Activated T-helper 17 cell treated with anti-CD3 and anti-CD28 coated beads, Interleukin-2, amount 50 U/mL, for 72 hours (primary cell): ENCODE measurements around the gene GPR107. TPM values are rescaled to one million over a fixed set of nuclear protein-coding genes. Genes with fewer than 3 reads are reported as not detected.

Experiments used
- ATAC-seq: fragments of 150-1000 bp; cut with Tn5 transposase; replicated peaks from 2 replicates; pipeline ENCODE4 v1.10.0; 2021; ENCODE audit warnings: mild to moderate bottlenecking, moderate library complexity
- H3K27ac Mint-ChIP-seq: one replicate; pipeline ENCODE4 v1.8.0; 2022; ENCODE audit warnings: mixed read lengths
- H3K27me3 Mint-ChIP-seq: one replicate; pipeline ENCODE4 v1.8.0; 2022; ENCODE audit warnings: mixed read lengths
- H3K36me3 Mint-ChIP-seq: one replicate; pipeline ENCODE4 v1.8.0; 2022; ENCODE audit warnings: low read depth, mild to moderate bottlenecking, mixed read lengths
- H3K4me1 Mint-ChIP-seq: one replicate; pipeline ENCODE4 v1.8.0; 2022; ENCODE audit warnings: mixed read lengths
- H3K4me3 Mint-ChIP-seq: one replicate; pipeline ENCODE4 v1.8.0; 2022; ENCODE audit warnings: mild to moderate bottlenecking, mixed read lengths
- H3K9me3 Mint-ChIP-seq: one replicate; pipeline ENCODE4 v1.8.0; 2022; ENCODE audit warnings: mixed read lengths
- total RNA-seq, 2 donors: library from RNA; stranded (reverse); gene quantifications; one replicate each; pipeline ENCODE4 v1.2.3, GENCODE V29; 2022

GPR107 gene
- total RNA-seq, 2 donors from 2014 or later: 28.1 to 32.6 TPM

DNA sequence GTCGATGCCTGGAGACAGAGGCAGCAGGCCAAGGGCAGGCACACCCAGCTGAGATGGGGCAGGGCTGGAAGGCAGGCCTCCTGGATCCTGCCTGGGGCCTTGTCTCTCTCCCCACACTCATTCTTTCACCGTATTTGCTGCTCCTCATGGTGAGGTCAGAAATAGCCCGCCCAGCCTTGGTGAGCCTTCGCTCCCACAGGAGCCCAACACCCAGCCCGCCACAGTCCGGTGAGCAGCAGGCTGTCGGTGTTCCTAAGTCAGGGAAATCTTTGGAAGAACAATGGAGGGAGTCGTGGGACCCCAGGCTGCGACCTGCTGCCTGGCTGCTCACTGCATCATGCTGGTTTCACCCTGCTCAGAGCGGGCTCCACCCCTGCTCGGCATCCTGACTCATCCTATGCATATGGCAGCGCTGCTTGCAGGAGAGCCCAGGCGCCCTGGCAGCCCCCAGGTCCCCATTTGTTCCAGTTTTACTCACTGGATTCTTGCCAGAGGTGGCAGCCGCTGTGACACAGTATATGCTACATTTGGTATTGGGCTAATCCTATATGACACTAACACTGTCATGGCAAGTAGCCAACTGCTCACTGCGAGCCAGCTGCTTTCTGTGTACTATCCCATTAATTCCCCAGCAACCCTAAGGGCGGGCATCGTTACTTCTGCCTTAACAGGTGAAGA is 65.3 kb downstream of the GPR107 start:
- Mint-ChIP-seq H3K4me1 (no peaks in the 10 kb centered on the region), H3K4me3 (no peak overlapping the region), H3K27ac (no peak overlapping the region), H3K36me3 (peaks cover 66% of the 10 kb centered on the region), H3K27me3 (no peaks in the 10 kb centered on the region), H3K9me3 (no peaks in the 10 kb centered on the region)
- no peak for ATAC-seq

DNA sequence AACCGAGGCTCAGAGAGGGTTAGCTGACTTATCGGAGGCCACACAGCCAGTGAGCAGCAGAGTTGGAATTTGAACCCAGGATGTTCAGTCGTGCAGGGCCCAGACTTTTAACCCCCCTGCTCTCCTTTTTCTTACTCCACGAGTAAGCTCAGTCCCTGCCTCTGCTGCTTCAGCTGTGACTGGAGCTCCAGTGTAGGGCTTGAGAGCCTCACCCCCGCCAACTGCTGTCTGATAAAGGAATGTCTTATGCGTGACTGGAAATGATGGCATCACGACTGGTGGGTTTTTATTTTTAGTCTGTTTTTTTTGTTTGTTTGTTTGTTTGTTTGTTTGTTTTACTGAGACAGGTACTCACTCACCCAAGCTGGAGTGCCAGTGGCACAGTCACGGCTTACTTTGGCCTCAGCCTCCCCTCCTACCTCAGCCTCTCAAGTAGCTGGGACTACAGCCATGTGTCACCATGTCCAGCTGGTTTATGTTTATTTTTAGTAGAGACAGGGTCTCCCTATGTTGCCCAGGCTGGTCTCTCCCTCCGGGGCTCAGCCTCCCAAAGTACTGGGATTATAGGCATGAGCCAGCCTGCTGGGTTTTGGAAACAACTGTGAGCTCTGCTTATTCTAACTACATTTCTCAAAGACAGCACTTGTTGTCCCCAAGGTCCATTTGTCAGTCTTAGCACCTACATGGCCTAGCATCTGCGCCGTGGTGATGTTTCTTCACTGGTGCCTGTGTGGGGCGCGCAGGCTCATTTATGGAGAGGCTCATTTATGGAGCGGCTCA is 66.0 kb downstream of the GPR107 start:
- Mint-ChIP-seq H3K36me3 (peaks cover 69% of the 10 kb centered on the region), H3K27me3 (no peaks in the 10 kb centered on the region), H3K27ac (peak overlapping the region; percentile 25), H3K9me3 (no peaks in the 10 kb centered on the region), H3K4me1 (no peaks in the 10 kb centered on the region), H3K4me3 (no peak overlapping the region)
- ATAC-seq: no peak

DNA sequence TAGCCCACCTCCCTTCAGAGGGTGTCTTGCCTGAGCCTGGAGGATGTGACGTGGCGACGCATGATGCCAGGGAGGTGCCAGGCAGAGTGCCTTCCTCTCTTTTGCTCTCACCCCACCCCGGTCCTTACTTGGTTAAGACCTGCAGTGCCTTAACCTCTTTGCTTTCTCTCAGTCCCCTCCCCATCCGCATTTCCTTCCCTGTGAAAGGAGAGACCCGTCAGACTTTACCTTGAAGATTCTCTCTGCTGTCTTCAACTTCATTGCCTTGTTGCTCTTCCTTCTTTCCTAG is 66.5 kb downstream of the GPR107 start:
- Mint-ChIP-seq H3K9me3 (no peaks in the 10 kb centered on the region), H3K4me3 (no peak overlapping the region), H3K27me3 (no peaks in the 10 kb centered on the region), H3K4me1 (no peaks in the 10 kb centered on the region), H3K27ac (peak overlapping the region; percentile 25), H3K36me3 (peaks cover 67% of the 10 kb centered on the region)
- no peak for ATAC-seq

- no peaks in the 10 kb centered on the region for H3K4me1 Mint-ChIP-seq
- H3K36me3 Mint-ChIP-seq: peaks cover 61% of the 10 kb centered on the region
- no peaks in the 10 kb centered on the region for H3K9me3 Mint-ChIP-seq
- no peak overlapping the region for H3K4me3 Mint-ChIP-seq
- H3K27ac Mint-ChIP-seq: peak overlapping the region; percentile 25
- ATAC-seq: no peak
- no peaks in the 10 kb centered on the region for H3K27me3 Mint-ChIP-seq
Observed at GRCh38 chr9:130120832-130121231, 67.1 kb downstream of the GPR107 start.

- Mint-ChIP-seq H3K4me1 (peaks cover 10% of the 10 kb centered on the region), H3K27me3 (no peaks in the 10 kb centered on the region), H3K9me3 (no peaks in the 10 kb centered on the region), H3K27ac (no peak overlapping the region), H3K4me3 (no peak overlapping the region), H3K36me3 (peaks cover 65% of the 10 kb centered on the region)
- no peak for ATAC-seq
Observed at GRCh38 chr9:130122456-130122855, 68.8 kb downstream of the GPR107 start.

DNA sequence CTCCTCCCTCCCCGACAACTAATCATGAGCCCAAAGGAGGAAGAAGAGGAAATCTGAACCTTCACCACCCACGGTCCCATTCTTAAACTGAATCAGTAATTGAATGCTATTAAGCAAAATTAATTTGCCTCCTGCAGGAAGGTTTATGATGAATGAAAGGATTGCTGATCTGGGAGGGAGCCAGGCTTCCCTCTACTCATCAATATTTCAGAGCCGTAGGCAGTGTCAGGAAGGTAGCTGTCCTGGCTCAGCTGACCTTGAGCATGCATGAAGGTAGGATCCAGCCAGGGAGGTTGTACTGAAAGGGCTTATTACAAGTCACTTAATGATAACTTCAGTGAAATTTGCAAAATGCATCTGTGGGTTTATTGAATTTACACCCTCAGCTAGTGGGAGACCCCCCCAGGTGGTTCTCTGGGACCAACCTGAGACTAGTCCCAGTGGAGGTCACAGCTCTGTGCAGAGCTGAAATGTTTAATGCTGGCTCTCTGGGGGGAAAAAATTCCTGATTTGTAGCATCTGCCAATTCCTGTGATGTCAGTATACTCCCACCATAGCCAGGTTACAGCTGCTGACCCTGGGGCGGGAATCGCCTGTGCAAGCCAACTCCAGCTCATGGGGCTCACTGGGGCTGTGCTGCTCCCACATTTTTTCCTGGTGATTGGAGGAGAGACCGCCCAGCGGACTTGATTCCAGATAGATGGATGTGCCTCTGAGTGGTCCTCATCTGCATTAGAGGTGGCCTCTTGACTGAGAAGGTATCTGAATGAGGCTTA is 70.6 kb downstream of the GPR107 start:
- peaks cover 74% of the 10 kb centered on the region for H3K36me3 Mint-ChIP-seq
- H3K27me3 Mint-ChIP-seq: no peaks in the 10 kb centered on the region
- H3K27ac Mint-ChIP-seq: no peak overlapping the region
- H3K4me3 Mint-ChIP-seq: no peak overlapping the region
- H3K9me3 Mint-ChIP-seq: no peaks in the 10 kb centered on the region
- ATAC-seq: no peak
- H3K4me1 Mint-ChIP-seq: peaks cover 20% of the 10 kb centered on the region

DNA sequence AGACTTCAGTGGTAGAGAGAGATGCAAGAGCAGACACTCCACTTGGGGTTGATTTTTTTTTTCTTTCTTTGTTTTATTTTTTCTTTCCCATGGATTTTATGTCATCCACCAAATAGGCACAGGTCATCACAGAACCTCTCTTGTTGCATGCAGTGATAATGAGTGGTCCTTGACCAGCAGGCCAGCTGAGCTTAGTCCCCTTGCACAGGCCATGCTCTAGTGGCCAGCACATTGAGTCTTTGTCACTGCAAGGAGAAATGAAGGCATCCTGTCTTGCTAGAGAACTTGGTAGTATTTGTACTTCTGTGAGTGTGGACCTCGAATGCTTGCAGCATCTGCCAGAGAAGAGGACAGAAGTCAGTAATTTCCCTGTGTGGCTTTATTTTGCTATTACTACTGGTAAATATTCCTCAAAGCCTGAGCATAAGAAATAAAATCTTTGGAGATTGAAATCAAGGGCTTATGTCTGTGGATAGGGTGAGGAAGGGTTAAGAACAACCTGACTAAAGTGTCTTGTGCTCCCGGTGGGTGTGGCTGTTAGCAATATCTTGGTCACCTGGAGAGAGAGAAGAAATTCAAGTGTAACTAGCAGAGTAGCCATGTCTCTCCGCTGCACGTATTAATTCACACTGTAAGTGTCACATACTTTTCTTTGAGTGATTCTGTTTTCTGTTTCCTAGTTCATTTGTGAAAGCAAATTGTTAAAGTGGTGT is 73.2 kb downstream of the GPR107 start:
- Mint-ChIP-seq H3K9me3 (no peaks in the 10 kb centered on the region), H3K27ac (peak overlapping the region; percentile 2), H3K36me3 (peaks cover 78% of the 10 kb centered on the region), H3K4me1 (peaks cover 36% of the 10 kb centered on the region), H3K27me3 (no peaks in the 10 kb centered on the region), H3K4me3 (peak overlapping the region; percentile 90)
- no peak for ATAC-seq

- Mint-ChIP-seq H3K36me3 (peaks cover 76% of the 10 kb centered on the region), H3K27ac (peak overlapping the region; percentile 98), H3K4me1 (peaks cover 36% of the 10 kb centered on the region), H3K27me3 (no peaks in the 10 kb centered on the region), H3K4me3 (peak overlapping the region; percentile 90), H3K9me3 (no peaks in the 10 kb centered on the region)
- peak; percentile 88 for ATAC-seq
Observed at GRCh38 chr9:130128251-130128650, 74.5 kb downstream of the GPR107 start.

GRCh38 chr9:130128733-130129431 is 75.2 kb downstream of the GPR107 start:
- peaks cover 77% of the 10 kb centered on the region for H3K36me3 Mint-ChIP-seq
- H3K4me1 Mint-ChIP-seq: peaks cover 36% of the 10 kb centered on the region
- peak overlapping the region; percentile 98 for H3K27ac Mint-ChIP-seq
- ATAC-seq: peak; percentile 82
- peak overlapping the region; percentile 90 for H3K4me3 Mint-ChIP-seq
- H3K9me3 Mint-ChIP-seq: no peaks in the 10 kb centered on the region
- H3K27me3 Mint-ChIP-seq: no peaks in the 10 kb centered on the region

DNA sequence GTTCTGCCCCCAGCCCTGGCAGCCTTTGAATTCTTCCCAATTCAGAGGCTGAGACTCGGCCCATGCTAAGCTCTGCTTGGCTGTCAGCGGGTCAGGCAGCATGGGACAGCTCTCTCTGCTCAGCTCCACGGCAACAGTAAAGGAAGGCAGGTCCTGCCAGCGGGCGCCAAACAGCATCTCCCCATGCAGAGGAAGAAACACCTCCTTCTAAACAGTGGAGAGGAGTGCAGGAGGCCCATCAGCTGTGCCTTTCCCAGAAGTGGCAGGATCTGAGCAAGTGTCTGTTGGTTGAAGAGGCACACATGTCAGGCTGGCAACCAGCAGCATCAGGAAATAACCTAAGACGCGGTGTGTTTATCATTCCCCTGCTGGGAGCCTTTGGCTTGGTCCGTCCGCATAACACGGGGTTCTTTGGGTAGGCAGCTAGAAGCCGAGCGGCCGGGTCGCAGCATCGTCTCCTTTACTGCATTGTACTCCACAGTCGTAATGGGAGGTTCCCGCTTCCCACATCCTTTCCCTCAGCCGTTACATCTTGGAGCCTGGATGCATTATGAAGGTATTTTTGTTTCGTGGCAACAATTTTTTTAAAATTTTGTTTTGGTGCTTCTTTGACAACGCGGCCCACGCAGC is 75.8 kb downstream of the GPR107 start:
- H3K36me3 Mint-ChIP-seq: peaks cover 75% of the 10 kb centered on the region
- H3K4me3 Mint-ChIP-seq: peak overlapping the region; percentile 90
- peak overlapping the region; percentile 98 for H3K27ac Mint-ChIP-seq
- no peaks in the 10 kb centered on the region for H3K27me3 Mint-ChIP-seq
- no peaks in the 10 kb centered on the region for H3K9me3 Mint-ChIP-seq
- ATAC-seq: no peak
- H3K4me1 Mint-ChIP-seq: peaks cover 36% of the 10 kb centered on the region

- Mint-ChIP-seq H3K4me3 (no peak overlapping the region), H3K27ac (no peak overlapping the region), H3K4me1 (peaks cover 32% of the 10 kb centered on the region), H3K9me3 (no peaks in the 10 kb centered on the region), H3K27me3 (no peaks in the 10 kb centered on the region), H3K36me3 (peaks cover 83% of the 10 kb centered on the region)
- ATAC-seq: no peak
Observed at GRCh38 chr9:130132746-130133145, 79.0 kb downstream of the GPR107 start.

GRCh38 chr9:130137081-130137640 is 83.5 kb downstream of the GPR107 start:
- ATAC-seq: no peak
- peaks cover 28% of the 10 kb centered on the region for H3K4me1 Mint-ChIP-seq
- H3K27ac Mint-ChIP-seq: no peak overlapping the region
- no peaks in the 10 kb centered on the region for H3K9me3 Mint-ChIP-seq
- no peak overlapping the region for H3K4me3 Mint-ChIP-seq
- no peaks in the 10 kb centered on the region for H3K27me3 Mint-ChIP-seq
- peaks cover 41% of the 10 kb centered on the region for H3K36me3 Mint-ChIP-seq

DNA sequence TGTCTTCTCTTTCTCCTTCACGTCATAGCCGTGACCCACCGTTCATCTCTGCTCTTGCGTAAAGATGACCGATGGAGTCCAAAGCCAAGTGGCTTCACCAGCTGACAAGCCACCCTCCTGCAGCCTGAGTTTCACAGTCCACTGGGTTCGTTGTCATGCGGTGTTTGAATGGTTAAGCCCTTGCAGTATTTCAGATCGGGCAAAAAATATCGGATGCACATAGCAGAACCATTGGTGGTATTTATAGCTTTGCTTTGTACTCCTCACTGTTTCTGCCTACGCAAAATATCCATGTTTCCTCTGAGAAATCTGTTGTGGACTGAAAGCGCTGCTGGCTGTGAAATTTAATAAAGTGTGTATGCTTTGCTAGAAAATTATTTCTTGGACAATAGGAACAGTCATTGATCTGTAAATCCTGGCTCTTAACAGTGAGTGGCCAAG is 84.0 kb downstream of the GPR107 start:
- Mint-ChIP-seq H3K4me1 (peaks cover 28% of the 10 kb centered on the region), H3K27ac (no peak overlapping the region), H3K27me3 (no peaks in the 10 kb centered on the region), H3K9me3 (no peaks in the 10 kb centered on the region), H3K4me3 (peak overlapping the region; percentile 19), H3K36me3 (peaks cover 41% of the 10 kb centered on the region)
- no peak for ATAC-seq
